NCI-H2107 treated with DMSO at 0.1 percent for 48 hours (cell line): ENCODE data around the gene GHDC.
A peak's percentile ranks its signal among the peaks of the same experiment; 100 is the strongest.
"Not testable (repeated sequence)": the region's sequence is repeated elsewhere in the genome, so short reads cannot be mapped to it uniquely, and the experiment has no call there.

ENCODE experiments used
- DNase-seq: peaks from one replicate; lab custom pipeline; 2025; ENCODE audit not compliant: unreplicated experiment; lab: John Stamatoyannopoulos, UW

Gene GHDC

GRCh38 chr17:42159796-42160530, 34.3 kb downstream of the GHDC start:
- no peak for DNase-seq

GRCh38 chr17:42155614-42156045, 38.7 kb downstream of the GHDC start:
- DNase-seq, result no peak

GRCh38 chr17:42153919-42154742, 40.2 kb downstream of the GHDC start:
- DNase-seq, result no peak

GRCh38 chr17:42146911-42147607, 47.2 kb downstream of the GHDC start:
- DNase-seq, result no peak

GRCh38 chr17:42143138-42143537, 51.2 kb downstream of the GHDC start:
- DNase-seq, result not testable (repeated sequence)

GRCh38 chr17:42142371-42142896, 51.9 kb downstream of the GHDC start:
- peak; percentile 52 for DNase-seq

GRCh38 chr17:42141382-42141781, 52.9 kb downstream of the GHDC start:
- no peak for DNase-seq

GRCh38 chr17:42140690-42141089, 53.6 kb downstream of the GHDC start:
- DNase-seq, result not testable (repeated sequence)
